Upper lobe of right lung (tissue), 1 donor: ENCODE measurements around the gene FAM240B. TPM values are rescaled to one million over a fixed set of nuclear protein-coding genes. Genes with fewer than 3 reads are reported as not detected.

Experiments used
- ATAC-seq: fragments of 200-7000 bp; cut with Tn5 transposase; one replicate; pipeline ENCODE4 v1.9.1; 2020; ENCODE audit warnings: mild to moderate bottlenecking, moderate library complexity
- DNase-seq: peaks from one replicate; pipeline ENCODE4 v3.0.0-alpha.2; 2020
- H3K27ac ChIP-seq: fragments of 200-600 bp; one replicate; pipeline ENCODE4 v1.8.0; 2022
- H3K27me3 ChIP-seq: fragments of 200-600 bp; one replicate; pipeline ENCODE4 v1.8.0; 2022; ENCODE audit warnings: mild to moderate bottlenecking
- H3K36me3 ChIP-seq: fragments of 200-600 bp; one replicate; pipeline ENCODE4 v1.8.0; 2022
- H3K4me1 ChIP-seq: fragments of 200-600 bp; one replicate; pipeline ENCODE4 v1.8.0; 2022
- H3K4me3 ChIP-seq: fragments of 200-600 bp; one replicate; pipeline ENCODE4 v1.8.0; 2022; ENCODE audit warnings: mild to moderate bottlenecking
- H3K9me3 ChIP-seq: fragments of 200-600 bp; one replicate; pipeline ENCODE4 v1.8.0; 2022
- intact Hi-C: fragments of 100-400 bp; cut with DNase I; formaldehyde crosslinking; loops from one replicate; pipeline ENCODE4 v1.11.0; 2022
- total RNA-seq: library from RNA; stranded (reverse); fragmentation: NEBNext Ultra II Directional; extraction: Animal tissue kit (Norgen Biotek cat#: 25700); gene quantifications from one replicate; pipeline ENCODE4 v1.2.1, GENCODE V29; 2021
- TF ChIP-seq, protein P1 (sequence below): fragments of 200-600 bp; IDR thresholded peaks from one replicate; pipeline ENCODE4 v1.8.0; 2022; ENCODE audit warnings: antibody characterized with exemption
- donor health status: DM: no; HTN: yes; CAD: no; lungs with severe emphysema.

The FAM240B gene
- total RNA-seq, 1 donor from 2014 or later, result not detected

DNA sequence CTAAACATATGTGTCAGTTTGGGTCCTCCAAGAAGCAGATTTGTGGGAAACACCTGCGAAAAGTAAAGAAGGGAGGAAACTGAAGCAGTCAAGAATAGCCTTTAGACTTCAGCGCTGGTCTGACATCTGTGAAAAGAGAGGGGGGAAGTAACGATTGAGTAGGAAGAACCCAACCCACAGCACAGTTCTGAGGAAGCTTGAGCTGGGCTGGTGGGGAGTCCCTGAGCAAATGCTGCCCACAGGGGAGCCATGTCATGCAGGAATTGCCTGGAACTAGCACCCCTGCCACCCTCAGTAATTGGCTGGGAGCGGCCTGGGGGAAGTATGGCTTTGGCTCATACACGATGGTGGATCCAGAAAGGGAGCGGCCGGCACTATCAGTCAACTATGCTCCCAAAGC, 20.6 kb downstream of the FAM240B start:
- no peaks in the 10 kb centered on the region for H3K36me3 ChIP-seq
- intact Hi-C loops, result no loop called here
- DNase-seq, result no peak
- H3K27me3 ChIP-seq, result no peaks in the 10 kb centered on the region
- no peaks in the 10 kb centered on the region for H3K9me3 ChIP-seq
- no peak for ATAC-seq
- TF ChIP-seq, protein P1, sequence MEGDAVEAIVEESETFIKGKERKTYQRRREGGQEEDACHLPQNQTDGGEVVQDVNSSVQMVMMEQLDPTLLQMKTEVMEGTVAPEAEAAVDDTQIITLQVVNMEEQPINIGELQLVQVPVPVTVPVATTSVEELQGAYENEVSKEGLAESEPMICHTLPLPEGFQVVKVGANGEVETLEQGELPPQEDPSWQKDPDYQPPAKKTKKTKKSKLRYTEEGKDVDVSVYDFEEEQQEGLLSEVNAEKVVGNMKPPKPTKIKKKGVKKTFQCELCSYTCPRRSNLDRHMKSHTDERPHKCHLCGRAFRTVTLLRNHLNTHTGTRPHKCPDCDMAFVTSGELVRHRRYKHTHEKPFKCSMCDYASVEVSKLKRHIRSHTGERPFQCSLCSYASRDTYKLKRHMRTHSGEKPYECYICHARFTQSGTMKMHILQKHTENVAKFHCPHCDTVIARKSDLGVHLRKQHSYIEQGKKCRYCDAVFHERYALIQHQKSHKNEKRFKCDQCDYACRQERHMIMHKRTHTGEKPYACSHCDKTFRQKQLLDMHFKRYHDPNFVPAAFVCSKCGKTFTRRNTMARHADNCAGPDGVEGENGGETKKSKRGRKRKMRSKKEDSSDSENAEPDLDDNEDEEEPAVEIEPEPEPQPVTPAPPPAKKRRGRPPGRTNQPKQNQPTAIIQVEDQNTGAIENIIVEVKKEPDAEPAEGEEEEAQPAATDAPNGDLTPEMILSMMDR, result no peak
- H3K27ac ChIP-seq, result no peak overlapping the region
- H3K4me1 ChIP-seq, result no peaks in the 10 kb centered on the region
- H3K4me3 ChIP-seq, result no peak overlapping the region

DNA sequence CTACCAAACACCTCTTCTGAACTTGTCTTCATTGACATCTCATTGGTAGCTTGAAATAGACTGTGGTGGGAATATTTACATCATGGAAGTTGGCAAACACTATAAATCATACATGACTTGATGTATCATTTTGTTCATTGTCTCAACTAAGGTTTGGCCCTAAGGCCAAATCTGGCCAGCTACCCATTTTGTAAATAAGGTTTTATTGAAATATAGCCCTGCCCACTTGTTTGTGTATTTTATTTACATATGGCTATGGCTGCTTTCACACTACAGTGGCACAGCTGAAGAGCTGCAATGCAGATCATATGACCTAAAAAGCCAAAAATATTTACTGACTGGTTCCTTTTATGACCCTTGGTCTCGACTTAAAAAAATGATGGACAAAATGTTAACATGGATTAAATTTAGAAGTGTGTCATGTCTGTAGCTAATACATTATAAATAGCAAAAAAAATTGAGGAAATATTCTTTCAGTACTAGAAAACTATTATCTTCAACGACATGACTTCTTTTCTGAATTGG, 22.1 kb downstream of the FAM240B start:
- DNase-seq (no peak), ATAC-seq (no peak)
- no peak overlapping the region for H3K27ac ChIP-seq
- intact Hi-C loops, result no loop called here
- H3K36me3 ChIP-seq, result no peaks in the 10 kb centered on the region
- H3K4me3 ChIP-seq, result no peak overlapping the region
- no peaks in the 10 kb centered on the region for H3K4me1 ChIP-seq
- H3K27me3 ChIP-seq, result no peaks in the 10 kb centered on the region
- H3K9me3 ChIP-seq, result no peaks in the 10 kb centered on the region
- TF ChIP-seq, protein P1, result no peak

DNA sequence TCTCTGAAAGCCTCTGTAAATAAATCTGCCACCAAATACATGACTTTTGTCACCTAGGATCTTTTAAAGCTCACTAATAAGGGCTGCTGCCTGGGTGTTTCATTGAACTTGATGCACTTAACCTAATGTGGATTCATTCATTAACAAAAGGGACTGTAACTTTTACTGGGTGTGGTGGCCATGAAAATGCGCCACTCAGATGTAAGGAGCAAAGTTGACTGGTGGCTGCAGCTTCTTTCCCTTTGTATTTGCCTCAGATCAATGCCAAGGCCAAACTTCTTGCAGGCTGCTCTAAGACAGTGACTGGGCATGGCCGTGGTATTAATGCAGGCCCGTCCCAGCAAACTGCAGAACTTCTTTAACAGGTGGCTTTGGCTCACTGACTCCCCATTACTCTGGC, 22.9 kb downstream of the FAM240B start:
- DNase-seq (no peak), ATAC-seq (no peak)
- Histone ChIP-seq H3K27me3 (no peaks in the 10 kb centered on the region), H3K9me3 (no peaks in the 10 kb centered on the region), H3K4me3 (no peak overlapping the region), H3K27ac (no peak overlapping the region), H3K36me3 (no peaks in the 10 kb centered on the region), H3K4me1 (no peaks in the 10 kb centered on the region)
- TF ChIP-seq, protein P1, result no peak
- intact Hi-C loops, result no loop called here

DNA sequence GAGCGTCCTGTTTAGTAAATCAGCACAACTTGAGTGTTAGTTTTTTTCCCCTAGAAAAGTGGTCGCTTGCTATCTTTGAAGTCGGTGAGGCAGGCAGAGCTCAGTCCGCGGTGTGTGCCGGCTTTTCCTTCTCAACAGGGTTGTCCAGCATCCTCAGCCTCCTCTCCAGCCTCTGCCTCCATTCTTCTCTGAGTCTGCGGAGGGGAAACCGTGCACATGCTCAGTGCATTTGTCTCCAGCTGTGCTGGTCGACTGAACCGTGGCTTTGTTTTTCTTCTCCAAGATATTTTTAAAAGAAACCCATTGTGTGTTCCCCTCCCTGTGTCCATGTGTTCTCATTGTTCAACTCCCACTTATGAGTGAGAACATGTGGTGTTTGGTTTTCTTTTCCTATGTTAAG, 25.3 kb downstream of the FAM240B start:
- DNase-seq (no peak), ATAC-seq (no peak)
- H3K27ac ChIP-seq, result no peak overlapping the region
- no peaks in the 10 kb centered on the region for H3K36me3 ChIP-seq
- intact Hi-C loops, result no loop called here
- TF ChIP-seq, protein P1, result no peak
- H3K9me3 ChIP-seq, result no peaks in the 10 kb centered on the region
- no peaks in the 10 kb centered on the region for H3K4me1 ChIP-seq
- H3K4me3 ChIP-seq, result no peak overlapping the region
- H3K27me3 ChIP-seq, result no peaks in the 10 kb centered on the region

DNA sequence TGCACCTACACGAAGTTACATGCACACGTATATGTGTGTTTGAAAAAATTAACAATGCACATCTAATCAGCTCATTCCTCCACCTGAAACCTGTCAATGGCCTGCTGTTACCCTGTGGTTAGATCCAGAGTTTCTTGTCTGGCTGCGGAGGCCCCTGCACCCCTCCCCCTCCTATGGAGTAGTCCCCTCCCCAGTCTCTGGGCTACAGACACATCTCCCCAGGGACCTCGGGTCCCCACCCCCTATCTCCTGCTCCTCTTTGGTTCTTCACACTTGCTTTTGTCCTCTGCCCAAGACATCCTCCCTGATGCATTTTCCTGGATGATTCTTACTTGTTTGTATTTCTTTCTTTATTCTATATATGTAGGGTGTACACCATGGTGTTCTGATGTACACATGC, 27.2 kb downstream of the FAM240B start:
- Histone ChIP-seq H3K4me3 (no peak overlapping the region), H3K4me1 (no peaks in the 10 kb centered on the region), H3K36me3 (no peaks in the 10 kb centered on the region), H3K27me3 (no peaks in the 10 kb centered on the region), H3K9me3 (no peaks in the 10 kb centered on the region), H3K27ac (no peak overlapping the region)
- ATAC-seq (no peak), DNase-seq (no peak)
- TF ChIP-seq, protein P1, result no peak
- intact Hi-C loops, result no loop called here

DNA sequence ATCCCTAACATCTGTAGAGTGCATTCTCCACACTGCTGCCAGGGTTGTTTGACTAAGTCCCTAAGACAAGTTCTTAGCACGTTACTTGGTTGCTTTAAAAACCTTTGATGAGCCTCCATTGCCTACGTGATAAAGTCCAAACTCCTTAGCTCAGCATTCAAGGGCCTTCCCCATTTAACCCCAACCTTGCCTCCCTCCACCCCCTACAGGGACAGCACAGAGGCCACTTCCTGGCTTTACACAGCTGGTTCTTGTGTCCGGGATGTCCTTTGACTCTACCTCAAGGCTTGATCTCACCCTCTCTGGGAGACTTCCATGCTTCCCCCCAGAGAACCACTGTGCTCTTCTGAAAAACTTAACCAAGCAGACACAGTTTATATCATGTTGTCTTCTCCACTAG, 29.4 kb downstream of the FAM240B start:
- Histone ChIP-seq H3K27me3 (no peaks in the 10 kb centered on the region), H3K4me1 (no peaks in the 10 kb centered on the region), H3K9me3 (no peaks in the 10 kb centered on the region), H3K4me3 (no peak overlapping the region), H3K27ac (no peak overlapping the region), H3K36me3 (no peaks in the 10 kb centered on the region)
- TF ChIP-seq, protein P1, result no peak
- ATAC-seq (no peak), DNase-seq (no peak)
- intact Hi-C loops, result no loop called here
